ENCODE measurements around the gene L3MBTL4.

Gene L3MBTL4

DNA sequence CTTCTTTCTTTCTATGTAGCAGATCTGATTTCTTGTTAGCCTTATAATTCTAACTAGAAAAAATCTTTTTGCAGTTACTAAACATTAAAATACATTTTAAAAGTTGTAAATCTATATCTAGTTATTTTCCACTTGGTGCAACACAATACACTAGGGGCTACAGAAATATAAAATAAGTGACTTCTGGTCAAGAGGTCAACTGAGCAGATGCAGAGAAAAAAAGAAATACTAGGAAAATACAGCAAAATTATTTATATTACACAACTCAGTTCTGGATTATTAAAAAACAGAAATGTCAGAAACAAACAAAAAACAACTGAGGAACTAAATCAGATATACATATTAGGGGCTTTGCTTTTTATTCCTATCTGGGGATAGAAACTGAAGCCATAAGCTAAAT lies 83.9 kb downstream of the L3MBTL4 start:
- no peak overlapping the region for H3K4me3 ChIP-seq (ENCODE audit: low read depth, low read length)
- TF ChIP-seq, protein P1, sequence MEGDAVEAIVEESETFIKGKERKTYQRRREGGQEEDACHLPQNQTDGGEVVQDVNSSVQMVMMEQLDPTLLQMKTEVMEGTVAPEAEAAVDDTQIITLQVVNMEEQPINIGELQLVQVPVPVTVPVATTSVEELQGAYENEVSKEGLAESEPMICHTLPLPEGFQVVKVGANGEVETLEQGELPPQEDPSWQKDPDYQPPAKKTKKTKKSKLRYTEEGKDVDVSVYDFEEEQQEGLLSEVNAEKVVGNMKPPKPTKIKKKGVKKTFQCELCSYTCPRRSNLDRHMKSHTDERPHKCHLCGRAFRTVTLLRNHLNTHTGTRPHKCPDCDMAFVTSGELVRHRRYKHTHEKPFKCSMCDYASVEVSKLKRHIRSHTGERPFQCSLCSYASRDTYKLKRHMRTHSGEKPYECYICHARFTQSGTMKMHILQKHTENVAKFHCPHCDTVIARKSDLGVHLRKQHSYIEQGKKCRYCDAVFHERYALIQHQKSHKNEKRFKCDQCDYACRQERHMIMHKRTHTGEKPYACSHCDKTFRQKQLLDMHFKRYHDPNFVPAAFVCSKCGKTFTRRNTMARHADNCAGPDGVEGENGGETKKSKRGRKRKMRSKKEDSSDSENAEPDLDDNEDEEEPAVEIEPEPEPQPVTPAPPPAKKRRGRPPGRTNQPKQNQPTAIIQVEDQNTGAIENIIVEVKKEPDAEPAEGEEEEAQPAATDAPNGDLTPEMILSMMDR (IDR thresholded peaks at IDR 0.05; ENCODE audit: borderline replicate concordance, insufficient read depth, low read depth, low read length) = no peak

GRCh38 chr18:6328621-6329010 lies 86.1 kb downstream of the L3MBTL4 start:
- TF ChIP-seq, protein P1 (IDR thresholded peaks at IDR 0.05; ENCODE audit: borderline replicate concordance, insufficient read depth, low read depth, low read length) = no peak
- no peak overlapping the region for H3K4me3 ChIP-seq (ENCODE audit: low read depth, low read length)

DNA sequence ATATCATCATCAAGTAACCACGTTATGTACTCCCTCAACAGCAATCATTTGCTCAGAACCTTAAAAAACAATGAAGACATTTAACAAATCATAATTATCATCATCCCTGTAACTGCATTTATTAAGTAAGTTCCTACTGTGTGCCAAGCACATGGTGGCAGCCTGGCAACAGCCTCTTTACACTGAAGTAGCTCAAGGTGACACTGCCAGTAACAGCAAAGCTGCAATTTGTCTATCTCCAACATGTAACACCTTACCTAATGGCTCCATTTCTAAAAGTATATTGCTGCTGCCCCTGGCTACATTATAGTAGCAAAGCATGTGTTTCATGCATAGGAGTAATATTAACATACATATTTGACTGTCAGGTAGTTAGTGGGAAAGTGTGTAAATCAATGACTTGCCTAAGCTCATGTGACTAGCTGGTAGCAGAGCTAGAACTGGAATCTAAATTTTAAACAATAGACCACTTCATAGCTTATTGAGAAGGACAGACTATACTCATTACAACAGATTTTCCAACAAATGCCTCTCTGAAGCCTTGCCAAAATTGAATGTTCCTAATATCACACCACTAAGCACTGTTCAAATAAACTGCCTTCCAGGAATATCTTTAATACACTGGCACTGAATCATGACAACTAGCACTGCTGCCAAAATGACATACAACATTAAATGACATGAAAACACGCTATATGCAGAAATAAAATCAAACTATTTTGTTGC lies 86.7 kb downstream of the L3MBTL4 start:
- TF ChIP-seq, protein P1 (IDR thresholded peaks at IDR 0.05; ENCODE audit: borderline replicate concordance, insufficient read depth, low read depth, low read length) = no peak
- no peak overlapping the region for H3K4me3 ChIP-seq (ENCODE audit: low read depth, low read length)

DNA sequence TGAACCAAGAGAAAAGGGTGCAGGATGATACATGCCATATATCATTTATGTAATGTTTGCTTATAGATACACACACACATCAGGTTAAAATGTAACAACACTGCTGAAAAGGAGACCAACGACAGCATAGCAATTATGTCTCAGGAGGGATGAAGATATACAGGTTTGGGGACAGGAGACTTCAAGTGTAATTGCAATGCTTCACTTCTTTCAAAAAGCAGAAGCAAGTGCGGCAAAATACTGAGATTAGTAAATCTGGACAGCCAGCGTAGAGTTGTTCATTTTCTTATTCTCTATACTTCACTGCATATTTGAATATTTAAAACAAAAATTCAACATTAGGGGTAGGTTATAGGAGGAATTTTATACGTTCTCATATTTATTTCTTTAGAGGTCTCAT lies 87.2 kb downstream of the L3MBTL4 start:
- H3K4me3 ChIP-seq (ENCODE audit: low read depth, low read length) = no peak overlapping the region
- TF ChIP-seq, protein P1 (IDR thresholded peaks at IDR 0.05; ENCODE audit: borderline replicate concordance, insufficient read depth, low read depth, low read length) = no peak

- TF ChIP-seq, protein P1 (IDR thresholded peaks at IDR 0.05; ENCODE audit: borderline replicate concordance, insufficient read depth, low read depth, low read length) = no peak
- H3K4me3 ChIP-seq (ENCODE audit: low read depth, low read length) = no peak overlapping the region
Measured at GRCh38 chr18:6326566-6326965, 88.1 kb downstream of the L3MBTL4 start.

GRCh38 chr18:6323319-6323889 lies 91.3 kb downstream of the L3MBTL4 start:
- TF ChIP-seq, protein P1 (IDR thresholded peaks at IDR 0.05; ENCODE audit: borderline replicate concordance, insufficient read depth, low read depth, low read length) = no peak
- no peak overlapping the region for H3K4me3 ChIP-seq (ENCODE audit: low read depth, low read length)
